ENCODE measurements around the gene PDE8A. TPM values are rescaled to one million over a fixed set of nuclear protein-coding genes. Genes with fewer than 3 reads are reported as not detected.

The PDE8A gene
- total RNA-seq, 1 donor = 30.4 TPM

- no peak for DNase-seq (ENCODE audit: insufficient read length, low spot score, missing footprints)
- Histone ChIP-seq H3K4me1 (ENCODE audit: insufficient read depth, low read length) (peaks cover 19% of the 10 kb centered on the region), H3K4me2 (ENCODE audit: insufficient read depth, low read length) (no peak overlapping the region), H3K9me3 (ENCODE audit: low read depth, low read length) (no peaks in the 10 kb centered on the region), H3K27me3 (ENCODE audit: insufficient read depth, low read length) (no peaks in the 10 kb centered on the region), H3K4me3 (ENCODE audit: insufficient read depth, low read length) (no peak overlapping the region), H3K27ac (ENCODE audit: low read depth, low read length) (no peak overlapping the region), H2AFZ (ENCODE audit: low read length) (no peak overlapping the region), H3K36me3 (ENCODE audit: insufficient read depth, low read length) (no peaks in the 10 kb centered on the region), H4K20me1 (ENCODE audit: insufficient read depth, low read length) (peaks cover 19% of the 10 kb centered on the region), H3K79me2 (ENCODE audit: insufficient read depth, low read length) (peaks cover 84% of the 10 kb centered on the region)
- no peak for TF ChIP-seq CTCF (IDR thresholded peaks at IDR 0.05; ENCODE audit: extremely low read depth, low read depth, low read length)
Measured at GRCh38 chr15:85006655-85007054, 25.0 kb downstream of the PDE8A start.

- H3K9me3 ChIP-seq (ENCODE audit: low read depth, low read length) = no peaks in the 10 kb centered on the region
- H3K4me3 ChIP-seq (ENCODE audit: insufficient read depth, low read length) = no peak overlapping the region
- H3K27ac ChIP-seq (ENCODE audit: low read depth, low read length) = no peak overlapping the region
- DNase-seq (ENCODE audit: insufficient read length, low spot score, missing footprints) = no peak
- H3K27me3 ChIP-seq (ENCODE audit: insufficient read depth, low read length) = no peaks in the 10 kb centered on the region
- no peak overlapping the region for H2AFZ ChIP-seq (ENCODE audit: low read length)
- TF ChIP-seq CTCF (IDR thresholded peaks at IDR 0.05; ENCODE audit: extremely low read depth, low read depth, low read length) = no peak
- H3K4me2 ChIP-seq (ENCODE audit: insufficient read depth, low read length) = no peak overlapping the region
- no peaks in the 10 kb centered on the region for H3K36me3 ChIP-seq (ENCODE audit: insufficient read depth, low read length)
- H3K4me1 ChIP-seq (ENCODE audit: insufficient read depth, low read length) = peaks cover 19% of the 10 kb centered on the region
- peaks cover 80% of the 10 kb centered on the region for H3K79me2 ChIP-seq (ENCODE audit: insufficient read depth, low read length)
- peaks cover 19% of the 10 kb centered on the region for H4K20me1 ChIP-seq (ENCODE audit: insufficient read depth, low read length)
Measured at GRCh38 chr15:85007137-85007536, 25.5 kb downstream of the PDE8A start.

- no peak overlapping the region for H3K4me2 ChIP-seq (ENCODE audit: insufficient read depth, low read length)
- H3K36me3 ChIP-seq (ENCODE audit: insufficient read depth, low read length) = no peaks in the 10 kb centered on the region
- TF ChIP-seq CTCF (IDR thresholded peaks at IDR 0.05; ENCODE audit: extremely low read depth, low read depth, low read length) = no peak
- peaks cover 74% of the 10 kb centered on the region for H3K79me2 ChIP-seq (ENCODE audit: insufficient read depth, low read length)
- H3K4me1 ChIP-seq (ENCODE audit: insufficient read depth, low read length) = peaks cover 16% of the 10 kb centered on the region
- DNase-seq (ENCODE audit: insufficient read length, low spot score, missing footprints) = no peak
- no peaks in the 10 kb centered on the region for H3K27me3 ChIP-seq (ENCODE audit: insufficient read depth, low read length)
- H3K27ac ChIP-seq (ENCODE audit: low read depth, low read length) = no peak overlapping the region
- H3K9me3 ChIP-seq (ENCODE audit: low read depth, low read length) = no peaks in the 10 kb centered on the region
- H4K20me1 ChIP-seq (ENCODE audit: insufficient read depth, low read length) = peaks cover 19% of the 10 kb centered on the region
- H3K4me3 ChIP-seq (ENCODE audit: insufficient read depth, low read length) = no peak overlapping the region
- no peak overlapping the region for H2AFZ ChIP-seq (ENCODE audit: low read length)
Measured at GRCh38 chr15:85007741-85008397, 26.2 kb downstream of the PDE8A start.

- H3K4me2 ChIP-seq (ENCODE audit: insufficient read depth, low read length) = no peak overlapping the region
- peaks cover 16% of the 10 kb centered on the region for H4K20me1 ChIP-seq (ENCODE audit: insufficient read depth, low read length)
Measured at GRCh38 chr15:85008474-85009260, 27.0 kb downstream of the PDE8A start.

More at GRCh38 chr15:85008474-85009260, 27.0 kb downstream of the PDE8A start:
- Histone ChIP-seq H3K4me1 (ENCODE audit: insufficient read depth, low read length) (peaks cover 16% of the 10 kb centered on the region), H2AFZ (ENCODE audit: low read length) (no peak overlapping the region), H3K27me3 (ENCODE audit: insufficient read depth, low read length) (no peaks in the 10 kb centered on the region), H3K27ac (ENCODE audit: low read depth, low read length) (no peak overlapping the region), H3K79me2 (ENCODE audit: insufficient read depth, low read length) (peaks cover 73% of the 10 kb centered on the region), H3K36me3 (ENCODE audit: insufficient read depth, low read length) (no peaks in the 10 kb centered on the region), H3K4me3 (ENCODE audit: insufficient read depth, low read length) (no peak overlapping the region), H3K9me3 (ENCODE audit: low read depth, low read length) (no peaks in the 10 kb centered on the region)
- DNase-seq (ENCODE audit: insufficient read length, low spot score, missing footprints) = no peak
- no peak for TF ChIP-seq CTCF (IDR thresholded peaks at IDR 0.05; ENCODE audit: extremely low read depth, low read depth, low read length)
